ENCODE results near the gene HMGCS1. TPM values are rescaled to one million over a fixed set of nuclear protein-coding genes. Genes with fewer than 3 reads are reported as not detected.
A peak's percentile ranks its signal among the peaks of the same experiment; 100 is the strongest.

Gene HMGCS1
- total RNA-seq (2021; fragmentation: NEBNext Ultra II Directional; extraction: Animal tissue kit (Norgen Biotek cat#: 25700)): 230 and 236 TPM in 2 replicates
- polyA plus RNA-seq (2011; rRNA removed): 45.2 and 63.6 TPM in 2 replicates
- polyA plus RNA-seq (2011; cell fraction: cytosol; rRNA removed): 91.4 TPM
- 34.7 TPM for polyA plus RNA-seq (2011; cell fraction: nucleus; rRNA removed)
- 121 to 218 TPM (median 145 TPM) in 4 replicates for polyA plus RNA-seq (2012, experiment 1 of 2)
- polyA plus RNA-seq (2012, experiment 2 of 2): 11.8 TPM
- polyA plus RNA-seq (2013, experiment 1 of 2): 214 TPM
- polyA plus RNA-seq (2013, experiment 2 of 2): 235 TPM
- polyA minus RNA-seq (2011; rRNA and poly(A)+ RNA removed): 152 and 224 TPM in 2 replicates
- 128 TPM for polyA minus RNA-seq (2011; cell fraction: cytosol; rRNA and poly(A)+ RNA removed)
- 107 TPM for polyA minus RNA-seq (2011; cell fraction: nucleus; rRNA and poly(A)+ RNA removed)
- long read RNA-seq, experiment 1, transcript HMGCS1-201 (11 exons, 3,506 nt): minor isoform, 16 of 244 reads
- long read RNA-seq, experiment 1, transcript HMGCS1-202 (10 exons, 3,466 nt): major isoform, 23 of 244 reads
- long read RNA-seq, experiment 1, partial matches to known transcripts: 77 of 244 reads
- long read RNA-seq, experiment 1, other reads (novel, unspliced or antisense): 127 of 244 reads
- long read RNA-seq, experiment 2, transcript HMGCS1-202 (10 exons, 3,466 nt): major isoform, 29 of 123 reads
- long read RNA-seq, experiment 2, transcript HMGCS1-201 (11 exons, 3,506 nt): minor isoform, 20 of 123 reads
- long read RNA-seq, experiment 2, partial matches to known transcripts: 70 of 123 reads
- long read RNA-seq, experiment 2, other reads (novel, unspliced or antisense): 4 of 123 reads

DNA sequence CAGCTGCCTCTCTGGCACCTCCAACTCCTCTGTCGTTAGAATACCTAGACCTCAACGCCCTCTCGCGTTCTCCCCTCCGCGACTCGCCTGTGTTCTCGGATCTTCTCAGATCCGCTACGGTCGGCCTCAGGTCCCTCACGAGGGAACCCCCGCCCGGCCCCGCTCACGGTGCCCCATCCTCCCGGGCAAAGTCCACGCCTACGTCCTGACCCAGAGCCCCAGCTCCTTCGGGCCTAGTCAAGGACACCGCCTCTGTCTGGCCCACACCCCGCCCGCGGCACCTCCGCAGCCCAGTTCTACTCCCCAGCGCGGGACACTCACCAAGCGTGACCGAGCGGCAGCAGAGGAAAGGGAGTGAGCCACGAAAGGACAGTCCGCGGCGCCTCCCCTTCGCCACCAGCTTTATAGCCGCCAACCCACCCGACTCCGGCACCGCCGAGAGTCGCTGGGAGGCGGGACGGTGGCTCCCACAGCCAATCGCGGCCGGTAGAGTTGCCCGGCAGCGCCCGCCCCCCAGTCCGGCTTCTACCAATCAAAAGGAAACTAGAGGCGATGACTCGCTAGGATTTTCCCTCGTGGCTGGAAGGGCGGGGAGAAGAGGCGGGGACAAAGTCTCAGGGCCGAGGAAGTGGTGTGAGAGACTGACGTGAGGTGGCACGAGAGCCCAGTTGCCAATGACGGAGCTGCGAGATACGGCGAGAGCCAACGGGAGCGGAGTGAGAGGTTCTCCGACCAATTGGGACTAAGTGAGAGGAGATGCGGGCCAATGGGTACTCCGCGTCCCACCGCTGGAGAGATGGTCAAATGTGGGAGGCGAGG, at the start of gene HMGCS1:
HMGCS1 (minus strand) TSS at position 378 of the 819 bp plus-strand sequence. CDS start 14,447 bp downstream, outside the sequence.
- Histone ChIP-seq H2BK20ac (ENCODE audit: low read length) (peak within 1 kb of the TSS; percentile 2; the same call in 1 of the 2 replicates), H2BK15ac (ENCODE audit: low read length) (no peak within 1 kb of the TSS; the same call in 1 of the 2 replicates), H3K4me3 (ENCODE audit: extremely low read depth in 1 of 4, insufficient read depth in 2 of 4, low read depth in 3 of 4, low read length in 4 of 4) (peak within 1 kb of the TSS; percentile 63 to 93 (median 90)), H3K56ac (replicated peaks; ENCODE audit: insufficient read length, low read depth, low read length) (peak within 1 kb of the TSS; percentile 91), H2BK5ac (ENCODE audit: low read depth, low read length) (peak within 1 kb of the TSS; percentile 97), H3K9me3 (ENCODE audit: insufficient read depth in 2 of 2, low read depth in 1 of 2, low read length in 1 of 2) (no peaks in the 10 kb centered on the region), H3K4me2 (ENCODE audit: insufficient read depth in 1 of 2, low read depth in 2 of 2, low read length in 2 of 2) (peak within 1 kb of the TSS; percentile 80 to 95), H3K4me1 (replicated peaks in 1 of 4; ENCODE audit: control insufficient read depth in 3 of 4, insufficient read depth in 4 of 4, low read length in 3 of 4) (peaks cover 0 to 14% (median 10%) of the 10 kb centered on the region in 4 experiments; a peak in 6 of 7 replicates), H2AFZ (ENCODE audit: low read length) (peak within 1 kb of the TSS; percentile 25), H3K23ac (ENCODE audit: insufficient read length) (no peak within 1 kb of the TSS), H3K27ac (ENCODE audit: low read depth, low read length) (peak within 1 kb of the TSS; percentile 81), H3K23me2 (ENCODE audit: low read depth, low read length) (peaks cover 2% of the 10 kb centered on the region), H4K5ac (ENCODE audit: insufficient read length, low read depth, low read length) (peak within 1 kb of the TSS; percentile 81), H4K20me1 (replicated peaks in 1 of 2; ENCODE audit: control insufficient read depth in 1 of 2, insufficient read depth in 2 of 2, low read length in 2 of 2) (peaks cover 17 to 26% of the 10 kb centered on the region in 2 experiments), H3K79me2 (ENCODE audit: control insufficient read depth in 1 of 2, insufficient read depth in 2 of 2, low read length in 2 of 2) (peaks cover 36 to 50% of the 10 kb centered on the region in 2 experiments), H3K14ac (ENCODE audit: insufficient read length) (no peak within 1 kb of the TSS), H3K9ac (replicated peaks in 1 of 4; ENCODE audit: extremely low read depth in 1 of 4, low read depth in 3 of 4, low read length in 3 of 4) (peak within 1 kb of the TSS; percentile 78 to 85 (median 82)), H2AK5ac (ENCODE audit: low read depth, low read length) (no peak within 1 kb of the TSS), H4K8ac (ENCODE audit: extremely low read depth, insufficient read depth, low read length) (peak within 1 kb of the TSS; percentile 93; the same call in 1 of the 2 replicates), H3K79me1 (ENCODE audit: low read depth, low read length) (no peaks in the 10 kb centered on the region), H4K91ac (replicated peaks; ENCODE audit: insufficient read length, low read length) (peak within 1 kb of the TSS; percentile 91), H3K36me3 (ENCODE audit: control insufficient read depth in 2 of 4, insufficient read depth in 4 of 4, low read length in 3 of 4) (peaks cover 0 to 17% (median 0%) of the 10 kb centered on the region in 4 experiments; a peak in 1 of 8 replicates), H2BK120ac (replicated peaks; ENCODE audit: low read depth, low read length) (peak within 1 kb of the TSS; percentile 89), H3K27me3 (replicated peaks in 1 of 4; ENCODE audit: control insufficient read depth in 3 of 4, extremely low read depth in 1 of 4, insufficient read depth in 3 of 4, low read length in 3 of 4) (no peaks in the 10 kb centered on the region), H3K4ac (replicated peaks; ENCODE audit: insufficient read length, low read depth, low read length) (peak within 1 kb of the TSS; percentile 54), H3K18ac (ENCODE audit: extremely low read depth, low read length) (peak within 1 kb of the TSS; percentile 78), H2BK12ac (ENCODE audit: low read depth, low read length) (peak within 1 kb of the TSS; percentile 42)
- DNase-seq (ENCODE audit: low read depth in 1 of 2, low spot score in 2 of 2) (peak; percentile 94 to 99), FAIRE-seq (peak; percentile 92)
- 1% methylated on average over 48 of the region's 70 CpGs; no CpG with 5 or more reads in 1 of the 2 experiments for WGBS, 2 experiments (ENCODE audit: extremely low coverage in 1 of 2, insufficient coverage in 1 of 2, insufficient read length in 1 of 2, insufficient replicate concordance in 2 of 2, low coverage in 1 of 2, low lambda C conversion rate in 2 of 2, missing lambda C conversion rate in 1 of 2)
- ChIA-PET CTCF (ENCODE audit: partially characterized antibody) (interaction anchor here (0.8 to 2.6 kb wide), 8 partner anchors 13 to 249 kb away, joined by 3 to 12 read pairs (median 3); partner anchors contain the start of genes NIM1K and TMEM267), POLR2A (ENCODE audit: partially characterized antibody) (interaction anchor here (0.6 to 2.2 kb wide), 9 partner anchors 8 to 213 kb away, joined by 3 to 9 read pairs (median 3); partner anchors contain the start of genes TMEM267 and ZNF131)
- TF ChIP-seq HDAC2 (IDR thresholded peaks at IDR 0.05; ENCODE audit: borderline replicate concordance in 1 of 2, low read depth in 2 of 2, low read length in 2 of 2) (peak in 1 of 2 experiments; percentile 64; a peak in 2 of 4 replicates), MAFK (IDR thresholded peaks at IDR 0.05; ENCODE audit: low read depth, low read length) (no peak), EGR1 (IDR thresholded peaks at IDR 0.05; ENCODE audit: borderline replicate concordance, low read depth, low read length) (no peak), POLR2A (IDR thresholded peaks at IDR 0.05; ENCODE audit: control extremely low read depth in 1 of 2, low read depth in 2 of 2, low read length in 2 of 2) (peak; percentile 46 to 71; a peak in 2 of 3 replicates), POLR2AphosphoS5 (IDR thresholded peaks at IDR 0.05; ENCODE audit: low read depth, low read length) (peak; percentile 89), PHF8 (conservative IDR thresholded peaks at IDR 0.05; ENCODE audit: low read depth, low read length) (peak; percentile 93), NANOG (IDR thresholded peaks at IDR 0.05; ENCODE audit: insufficient read depth, low read depth, low read length, poor library complexity, severe bottlenecking) (no peak)

Data from H1 (cell line).